ENCODE data around the gene ATP6V0B.

Gene ATP6V0B

GRCh38 chr1:43946236-43947060 is 28.3 kb upstream of the ATP6V0B start, which contains the start of gene IPO13:
IPO13 (plus strand) TSS chr1:43946950; CDS start chr1:43947601, 651 bp downstream.
- DNase-seq: peak; percentile 63

- no peak for DNase-seq
Measured at GRCh38 chr1:43947061-43947873, 27.5 kb upstream of the ATP6V0B start.

DNA sequence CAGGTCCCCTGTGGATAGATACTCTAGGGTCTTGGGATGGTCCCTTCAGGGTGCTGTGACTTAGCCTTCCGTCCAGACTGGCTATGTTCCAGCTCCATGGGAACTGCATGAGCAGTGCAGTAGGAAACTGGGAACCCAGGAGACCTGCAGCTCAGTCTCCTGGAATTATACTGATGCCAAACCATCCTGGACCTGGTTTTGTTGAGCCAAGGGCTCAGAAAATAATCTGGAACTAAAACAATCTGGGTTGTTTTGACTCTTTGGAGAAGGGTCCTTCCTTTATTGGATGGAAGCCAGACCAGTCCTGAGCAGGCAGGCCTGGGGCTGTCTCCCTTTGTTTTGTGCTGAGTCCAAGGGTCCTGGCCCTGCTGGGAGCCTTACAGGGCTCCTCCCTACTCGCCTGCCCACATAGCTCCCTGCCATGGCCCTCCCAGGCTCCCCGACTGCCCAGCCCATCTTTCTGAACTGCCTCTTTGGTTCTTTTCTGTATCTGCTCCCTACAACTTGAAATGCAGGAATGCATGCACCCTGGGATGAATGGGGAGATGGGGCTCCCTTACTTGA is 26.8 kb upstream of the ATP6V0B start:
- DNase-seq: no peak

DNA sequence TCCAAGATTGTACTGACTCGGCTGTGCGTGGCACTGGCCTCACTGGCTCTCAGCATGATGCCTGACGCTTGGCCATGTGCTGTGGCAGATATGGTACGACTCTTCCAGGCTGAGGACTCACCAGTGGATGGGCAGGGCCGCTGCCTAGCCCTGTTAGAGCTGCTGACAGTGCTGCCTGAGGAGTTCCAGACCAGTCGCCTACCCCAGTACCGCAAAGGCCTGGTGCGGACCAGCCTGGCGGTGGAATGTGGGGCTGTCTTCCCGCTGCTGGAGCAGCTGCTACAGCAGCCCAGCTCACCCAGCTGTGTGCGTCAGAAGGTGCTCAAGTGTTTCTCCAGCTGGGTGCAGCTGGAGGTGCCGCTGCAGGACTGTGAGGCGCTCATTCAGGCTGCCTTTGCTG is 25.1 kb upstream of the ATP6V0B start:
- no peak for DNase-seq

GRCh38 chr1:43951021-43951985 is 23.5 kb upstream of the ATP6V0B start:
- no peak for DNase-seq

DNA sequence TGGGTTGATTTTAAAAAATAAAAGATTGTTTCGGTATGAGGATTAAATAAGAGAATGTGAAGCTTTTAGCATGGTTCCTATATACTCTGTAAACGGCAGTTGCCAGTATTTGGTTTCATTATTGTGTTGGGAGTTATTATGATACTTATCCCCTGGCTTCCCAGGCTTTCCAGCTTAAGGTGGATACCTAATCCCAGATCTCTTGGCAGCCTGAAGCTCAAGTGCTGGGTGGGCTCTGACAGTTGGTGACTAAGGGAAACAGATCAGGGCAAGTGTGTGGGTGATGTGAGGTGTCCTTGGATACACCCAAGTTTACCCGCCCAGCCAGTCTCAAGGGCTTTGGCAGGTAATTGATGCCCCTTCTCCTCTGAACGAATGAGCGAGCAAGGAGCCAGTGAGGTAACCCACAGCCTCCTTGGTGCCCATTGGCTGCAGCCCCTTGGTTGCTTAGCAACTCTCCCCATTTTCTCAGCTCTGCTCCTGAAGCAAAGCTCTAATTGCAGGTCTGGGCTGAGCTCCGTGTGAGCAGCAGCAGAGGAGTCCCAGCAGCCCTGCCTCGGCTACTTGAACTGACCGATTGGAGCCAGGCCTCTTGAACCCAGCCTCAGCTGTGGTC is 21.9 kb upstream of the ATP6V0B start:
- peak; percentile 86 for DNase-seq

GRCh38 chr1:43953361-43953760 is 21.4 kb upstream of the ATP6V0B start:
- no peak for DNase-seq

- DNase-seq: no peak
Measured at GRCh38 chr1:43954036-43954435, 20.7 kb upstream of the ATP6V0B start.

GRCh38 chr1:43956234-43956633 is 18.5 kb upstream of the ATP6V0B start:
- no peak for DNase-seq

GRCh38 chr1:43957407-43958040 is 17.2 kb upstream of the ATP6V0B start:
- DNase-seq: no peak

- DNase-seq: no peak
Measured at GRCh38 chr1:43958351-43959255, 16.2 kb upstream of the ATP6V0B start.

GRCh38 chr1:43960798-43961197 is 14.0 kb upstream of the ATP6V0B start:
- no peak for DNase-seq

GRCh38 chr1:43961692-43962091 is 13.1 kb upstream of the ATP6V0B start:
- DNase-seq: no peak

GRCh38 chr1:43962324-43962723 is 12.4 kb upstream of the ATP6V0B start:
- no peak for DNase-seq

DNA sequence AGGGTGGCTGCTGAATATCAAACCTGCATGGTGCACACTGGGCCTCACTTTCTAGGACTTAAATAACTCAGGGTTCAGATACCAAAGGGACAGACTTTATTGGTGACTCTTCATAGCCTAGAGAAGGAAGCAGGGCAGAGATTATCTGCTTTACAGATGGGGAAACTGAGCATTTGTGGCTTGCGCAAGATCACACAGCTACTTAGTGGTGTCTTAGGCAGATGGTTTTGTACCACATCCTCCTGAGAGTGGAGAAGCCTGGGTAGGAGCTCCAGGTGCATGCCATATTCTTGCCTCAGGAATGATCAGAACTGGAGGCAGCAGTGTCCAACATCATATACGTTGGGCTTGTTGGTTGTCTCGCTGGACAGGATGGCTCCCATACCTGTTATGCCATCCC is 11.8 kb upstream of the ATP6V0B start:
- no peak for DNase-seq

DNA sequence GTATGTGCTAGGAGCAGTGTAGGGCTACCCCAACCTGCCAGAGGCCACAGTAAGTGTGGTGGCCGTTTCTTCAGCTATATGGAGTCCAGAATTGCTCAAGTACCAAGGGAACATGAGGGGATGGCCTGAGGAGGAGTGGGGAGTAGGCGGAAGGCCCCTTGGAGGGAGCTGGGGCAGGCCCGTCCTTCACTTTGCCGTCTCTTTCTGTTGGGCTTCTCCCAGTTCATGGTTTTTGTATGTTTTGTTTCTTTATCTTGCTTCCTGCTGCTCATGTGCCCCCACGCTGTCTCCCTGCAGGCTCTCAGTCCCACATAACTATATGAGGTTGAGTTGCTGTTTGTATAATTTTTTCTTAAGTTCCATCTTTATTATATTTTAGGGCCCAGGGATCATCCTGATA is 10.9 kb upstream of the ATP6V0B start:
- no peak for DNase-seq

GRCh38 chr1:43965316-43965715 is 9.4 kb upstream of the ATP6V0B start:
- DNase-seq: no peak

GRCh38 chr1:43968348-43968948 is 6.3 kb upstream of the ATP6V0B start:
- DNase-seq: no peak

DNA sequence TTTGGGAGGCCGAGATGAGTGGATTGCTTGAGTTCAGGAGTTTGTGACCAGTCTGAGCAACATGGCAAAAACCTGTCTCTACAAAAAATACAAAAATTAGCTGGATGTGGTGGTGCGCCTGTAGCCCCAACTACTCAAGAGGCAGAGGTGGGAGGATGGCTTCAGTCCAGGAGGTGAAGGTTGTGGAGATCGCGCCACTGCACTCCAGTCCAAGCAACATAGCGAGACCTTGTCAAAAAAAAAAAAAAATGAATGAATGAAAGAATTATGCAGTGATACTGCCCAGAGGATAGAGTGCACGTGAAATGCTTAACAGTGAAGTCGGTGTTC is 5.4 kb upstream of the ATP6V0B start:
- DNase-seq: no peak
